Activated T-cell treated with anti-CD3 and anti-CD28 coated beads for 48 hours (primary cell): ENCODE data around the gene ITGB1.
"Not testable (repeated sequence)": the region's sequence is repeated elsewhere in the genome, so short reads cannot be mapped to it uniquely, and the experiment has no call there.

Experiments
- DNase-seq: peaks from one replicate; pipeline ENCODE4 v3.0.0-alpha.2; 2020; ENCODE audit warnings: low read depth

The ITGB1 gene

DNA sequence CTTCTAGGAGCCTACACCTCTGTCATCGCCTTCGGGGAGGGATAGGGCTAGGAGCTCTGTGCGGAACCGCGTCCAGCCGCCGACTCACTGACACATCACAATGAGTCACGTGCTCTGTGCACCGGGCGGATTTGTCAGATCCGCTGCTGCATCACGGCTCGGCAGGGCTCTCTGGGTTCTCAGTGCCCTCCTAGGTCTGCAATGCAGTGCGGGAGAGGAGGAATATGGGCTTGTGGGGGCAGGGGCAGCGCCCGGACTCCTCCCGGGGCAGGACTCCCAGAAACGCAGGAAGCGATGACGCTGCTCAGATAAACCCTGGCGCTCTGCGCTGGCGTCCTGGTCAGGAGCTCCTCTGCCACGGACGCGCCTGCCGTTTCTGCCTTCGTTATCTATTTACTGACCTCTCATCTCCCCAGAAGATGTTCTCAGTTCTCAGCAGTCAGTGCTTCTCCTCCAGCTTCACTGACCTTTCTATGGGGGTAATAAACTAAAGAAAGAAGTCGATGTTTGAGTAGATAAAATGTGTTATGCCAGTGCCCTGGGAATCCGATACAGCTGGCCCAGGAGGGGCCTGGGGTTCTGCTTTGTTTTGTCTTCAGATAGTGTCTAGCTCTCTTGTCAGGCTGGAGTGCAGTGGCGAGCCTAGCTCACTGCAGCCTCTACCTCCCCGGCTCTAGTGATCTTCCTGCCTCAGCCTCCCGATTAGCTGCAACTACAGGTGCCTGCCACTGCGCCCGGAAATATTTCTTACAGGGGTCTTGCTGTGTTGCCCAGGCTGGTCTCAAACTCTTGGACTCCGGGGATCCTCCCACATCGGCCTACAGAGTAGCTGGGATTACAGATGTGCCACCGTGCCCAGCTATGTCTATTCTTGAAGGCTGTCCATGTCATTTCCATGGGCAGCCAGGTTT is 22.8 kb upstream of the ITGB1 start:
- peak; percentile 77 for DNase-seq

- no peak for DNase-seq
These were observed 22.2 kb upstream of the ITGB1 start for GRCh38 chr10:32980242-32980557.

DNA sequence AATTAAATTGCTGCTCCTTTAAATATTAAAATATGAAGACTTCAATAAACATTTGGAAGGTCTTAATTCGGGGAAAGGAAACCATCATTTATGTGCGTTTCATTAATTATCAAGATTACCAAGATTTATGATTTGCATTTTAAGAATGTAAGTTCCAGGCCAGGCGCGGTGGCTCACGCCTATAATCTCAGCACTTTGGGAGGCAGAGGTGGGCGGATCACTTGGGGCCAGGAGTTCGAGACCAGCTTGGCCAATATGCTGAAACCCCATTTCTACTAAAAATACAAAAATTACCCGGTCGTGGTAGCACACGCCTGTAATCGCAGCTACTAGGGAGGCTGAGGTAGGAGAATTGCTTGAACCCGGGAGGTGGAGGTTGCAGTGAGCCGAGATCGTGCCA is 21.7 kb upstream of the ITGB1 start:
- not testable (repeated sequence) for DNase-seq

- no peak for DNase-seq
These were observed 21.0 kb upstream of the ITGB1 start for GRCh38 chr10:32979041-32979440.

DNA sequence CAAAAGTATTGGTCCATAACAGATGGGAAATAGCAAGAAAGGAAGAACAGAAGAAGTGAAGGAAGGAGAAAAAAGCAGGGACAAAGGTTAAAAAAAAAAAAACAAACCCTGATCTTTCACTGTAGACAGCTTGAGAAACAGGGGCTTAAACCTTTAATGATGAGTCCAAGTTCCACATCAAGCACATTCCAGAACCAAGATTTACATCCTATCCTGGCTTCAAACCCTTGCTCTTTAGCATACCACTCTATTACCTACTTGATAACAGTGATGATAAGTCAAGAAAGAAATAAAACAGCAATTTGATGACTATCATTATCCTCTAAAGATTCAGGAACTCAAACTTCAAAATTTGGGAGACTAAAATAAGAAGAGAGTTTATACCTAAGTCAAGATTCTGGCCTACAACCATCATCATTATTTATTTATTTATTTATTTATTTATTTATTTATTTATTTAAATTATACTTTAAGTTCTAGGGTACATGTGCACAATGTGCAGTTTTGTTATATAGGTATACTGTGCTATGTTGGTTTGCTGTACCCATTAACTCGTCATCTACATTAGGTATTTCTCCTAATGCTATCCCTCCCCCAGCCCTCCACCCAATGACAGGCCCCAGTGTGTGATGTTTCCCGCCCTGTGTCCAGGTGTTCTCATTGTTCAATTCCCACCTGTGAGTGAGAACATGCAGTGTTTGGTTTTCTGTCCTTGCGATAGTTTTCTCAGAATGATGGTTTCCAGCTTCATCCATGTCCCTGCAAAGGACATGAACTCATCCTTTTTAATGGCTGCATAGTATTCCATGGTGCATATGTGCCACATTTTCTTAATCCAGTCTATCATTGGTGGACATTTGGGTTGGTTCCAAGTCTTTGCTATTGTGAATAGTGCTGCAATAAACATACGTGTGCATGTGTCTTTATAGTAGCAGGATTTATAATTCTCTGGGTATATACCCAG is 20.1 kb upstream of the ITGB1 start:
- DNase-seq: not testable (repeated sequence)

DNA sequence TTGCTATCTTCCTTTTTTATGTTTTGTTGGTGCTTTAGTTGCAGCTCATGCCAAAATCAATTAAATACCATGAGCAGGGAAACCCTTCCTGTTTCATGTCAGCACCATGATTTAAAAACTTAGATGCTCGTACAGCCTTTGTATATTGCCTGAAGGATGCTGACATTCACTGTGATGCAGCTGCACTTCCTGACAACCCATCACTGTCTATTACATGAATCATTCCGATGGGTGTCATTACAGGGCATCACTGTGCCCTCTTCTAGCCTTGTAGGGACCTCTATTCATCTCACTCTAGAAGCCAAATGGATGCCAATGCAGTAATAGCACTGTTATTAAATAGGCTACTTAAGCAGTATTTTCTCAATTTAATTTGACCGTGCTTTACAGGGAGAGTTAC is 18.3 kb upstream of the ITGB1 start:
- DNase-seq: no peak

DNA sequence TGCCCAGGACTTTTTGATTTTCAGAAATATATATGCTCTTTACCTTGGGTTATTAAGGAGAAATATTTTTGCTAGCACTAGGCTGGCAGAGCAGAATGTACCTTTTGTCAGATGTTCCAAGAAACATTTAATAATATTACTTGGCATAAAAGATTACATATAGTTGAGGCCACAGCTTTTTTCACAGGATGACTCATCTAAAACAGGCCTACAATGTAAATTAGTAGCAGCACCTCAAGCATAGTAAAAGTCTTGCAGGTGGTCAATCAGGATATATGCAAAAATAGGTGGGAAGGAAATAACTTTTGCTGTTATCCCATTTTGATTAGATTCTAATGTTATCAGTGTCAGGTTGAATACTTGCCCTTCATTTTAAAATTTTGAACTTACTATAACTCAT is 14.9 kb upstream of the ITGB1 start:
- no peak for DNase-seq

GRCh38 chr10:32972460-32972859 is 14.4 kb upstream of the ITGB1 start:
- DNase-seq: no peak

GRCh38 chr10:32971536-32972091 is 13.6 kb upstream of the ITGB1 start:
- no peak for DNase-seq

DNA sequence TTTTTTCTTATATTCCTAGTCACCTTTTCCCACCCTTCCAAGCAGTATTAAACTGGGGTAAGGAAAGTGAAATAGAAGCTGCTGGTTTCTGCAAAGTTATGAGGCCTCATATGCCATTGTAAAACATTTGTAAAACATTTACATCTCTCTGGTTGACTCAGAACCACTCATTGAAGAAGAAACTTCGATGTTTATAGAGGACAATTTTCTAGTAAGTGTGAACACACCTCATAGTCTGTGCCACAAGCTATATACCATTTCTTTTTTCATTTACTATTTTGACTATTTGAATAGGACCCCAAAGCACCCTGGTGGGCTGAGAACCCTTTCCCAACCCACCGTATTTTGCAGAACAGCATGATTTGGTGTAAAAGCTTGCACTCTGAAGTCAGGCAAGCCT is 12.9 kb upstream of the ITGB1 start:
- DNase-seq: no peak

GRCh38 chr10:32964270-32964669 is 6.2 kb upstream of the ITGB1 start:
- DNase-seq: no peak

GRCh38 chr10:32963096-32963495 is 5.1 kb upstream of the ITGB1 start:
- no peak for DNase-seq

DNA sequence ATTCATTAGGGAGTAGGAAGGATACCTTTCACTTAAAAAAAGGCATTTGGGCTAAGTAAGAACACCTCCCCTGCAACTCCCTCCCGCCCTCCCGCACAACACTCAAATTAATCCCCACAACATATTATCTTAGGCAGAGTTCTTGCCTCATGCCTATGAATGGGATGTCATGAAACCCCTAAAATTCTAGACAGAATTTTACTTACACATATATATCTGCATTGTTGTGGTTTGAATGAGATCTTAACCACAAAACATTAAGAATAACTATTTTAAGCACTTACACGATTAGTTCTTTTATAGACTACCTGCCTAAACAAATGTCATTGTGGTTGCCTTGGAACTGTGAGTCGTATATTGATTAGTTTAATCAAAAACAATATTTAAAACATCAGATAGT is 4.5 kb upstream of the ITGB1 start:
- no peak for DNase-seq

DNA sequence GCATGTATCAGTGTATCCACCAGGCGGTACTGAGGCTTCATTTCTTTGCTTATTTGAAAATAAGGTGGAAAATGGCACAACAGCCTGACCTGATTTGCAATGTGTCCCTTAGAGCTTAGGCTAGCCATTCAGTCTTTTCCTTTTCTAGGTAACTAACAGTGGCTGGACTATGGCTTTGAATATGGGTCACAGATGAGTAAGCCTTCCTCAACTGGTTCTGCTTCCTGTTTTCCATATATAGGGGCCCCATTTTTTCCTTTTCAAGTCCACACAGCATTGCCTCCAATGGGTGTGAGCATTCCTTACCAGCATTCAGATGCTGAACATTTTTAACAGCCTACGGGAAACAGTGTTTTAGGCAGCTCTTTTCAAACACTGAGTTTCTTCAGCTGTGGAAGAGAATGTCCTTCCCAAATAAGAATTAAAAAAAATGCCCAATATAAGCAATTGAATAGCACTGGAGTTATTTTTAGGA is 3.9 kb upstream of the ITGB1 start:
- no peak for DNase-seq

DNA sequence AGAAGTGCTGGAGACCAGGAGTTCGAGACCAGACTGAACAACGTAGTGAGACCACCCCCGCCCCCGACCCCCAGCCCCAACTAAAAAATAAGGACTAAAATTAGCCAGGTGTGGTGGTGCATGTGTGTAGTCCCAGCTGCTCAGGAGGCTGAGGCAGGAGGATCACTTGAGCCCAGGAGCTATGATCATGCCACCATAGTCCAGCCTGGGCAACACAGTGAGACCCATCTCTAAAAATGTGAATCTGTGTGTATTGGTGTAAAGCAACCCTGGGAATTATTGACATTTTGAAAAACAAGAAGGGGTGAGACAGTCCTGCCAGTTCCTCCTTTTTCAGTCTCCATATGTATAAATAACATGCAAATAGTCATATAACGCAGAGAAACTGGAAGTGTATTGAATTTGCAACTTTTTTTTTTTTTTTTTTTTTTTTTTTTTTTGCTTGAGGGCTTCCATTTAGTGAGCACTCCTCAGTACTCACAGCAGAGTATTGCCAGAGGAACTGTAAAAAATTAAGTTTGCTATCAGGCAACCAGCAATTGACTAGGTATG is 3.4 kb upstream of the ITGB1 start:
- DNase-seq: no peak

DNA sequence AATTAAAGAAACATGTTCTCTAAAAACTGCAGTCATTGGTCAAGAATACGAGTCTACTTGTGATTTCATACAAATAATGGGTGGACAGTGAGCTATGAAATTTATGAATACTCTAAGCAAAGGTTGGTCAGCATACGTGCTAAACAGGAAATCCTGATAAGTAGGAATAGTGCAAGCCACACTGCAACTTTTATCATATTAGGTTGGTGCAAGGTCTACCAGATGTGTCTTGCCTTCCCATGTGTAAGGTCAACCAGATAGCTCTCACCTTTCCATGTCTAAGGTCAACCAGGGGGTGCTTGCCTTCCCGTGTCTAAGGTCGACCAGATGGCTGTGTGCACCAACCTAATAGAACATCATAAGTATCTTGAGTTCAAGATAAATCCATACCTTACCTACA is 2.0 kb upstream of the ITGB1 start:
- DNase-seq: no peak

DNA sequence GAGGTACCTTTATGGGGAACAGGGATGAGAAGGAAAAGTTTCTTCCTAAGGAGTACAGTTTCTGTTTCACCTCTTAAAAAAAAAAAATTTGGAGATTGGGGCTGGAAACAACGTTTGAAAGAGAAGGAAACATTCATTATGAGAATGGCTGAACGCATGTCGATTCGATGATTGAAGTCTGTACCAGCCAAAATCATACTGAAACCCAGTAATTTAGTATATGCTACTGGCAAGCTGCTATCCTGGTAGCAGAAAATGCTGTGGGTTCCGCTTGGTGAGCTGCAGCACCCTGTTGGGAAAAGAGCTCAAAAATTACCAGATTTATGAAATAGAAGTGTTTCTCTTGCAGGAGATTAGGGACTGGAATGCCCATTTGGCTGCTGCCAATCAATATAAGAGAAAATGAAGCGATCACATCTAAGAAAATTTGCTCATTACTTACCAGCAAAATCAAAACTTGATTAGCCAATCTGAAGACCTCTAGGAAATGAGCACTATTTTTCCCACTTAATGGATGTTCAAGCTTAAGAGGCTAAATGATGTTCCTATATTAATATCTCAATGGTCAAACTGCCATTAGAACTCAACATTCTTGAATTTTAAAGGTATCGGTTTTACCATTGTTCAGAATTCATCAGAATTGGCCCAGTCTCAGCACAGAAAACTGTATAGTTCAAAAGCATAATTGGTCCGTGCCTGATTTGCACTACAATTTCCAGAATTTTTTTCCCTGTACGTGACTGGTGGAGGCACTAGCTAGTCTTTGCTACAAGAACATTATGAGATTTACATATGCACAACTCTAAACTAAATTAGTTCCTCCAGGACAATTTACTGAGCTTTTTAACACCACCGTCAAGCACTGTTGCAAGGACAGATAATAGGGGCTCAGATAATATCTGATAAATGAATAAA is 1.2 kb upstream of the ITGB1 start:
- DNase-seq: no peak

DNA sequence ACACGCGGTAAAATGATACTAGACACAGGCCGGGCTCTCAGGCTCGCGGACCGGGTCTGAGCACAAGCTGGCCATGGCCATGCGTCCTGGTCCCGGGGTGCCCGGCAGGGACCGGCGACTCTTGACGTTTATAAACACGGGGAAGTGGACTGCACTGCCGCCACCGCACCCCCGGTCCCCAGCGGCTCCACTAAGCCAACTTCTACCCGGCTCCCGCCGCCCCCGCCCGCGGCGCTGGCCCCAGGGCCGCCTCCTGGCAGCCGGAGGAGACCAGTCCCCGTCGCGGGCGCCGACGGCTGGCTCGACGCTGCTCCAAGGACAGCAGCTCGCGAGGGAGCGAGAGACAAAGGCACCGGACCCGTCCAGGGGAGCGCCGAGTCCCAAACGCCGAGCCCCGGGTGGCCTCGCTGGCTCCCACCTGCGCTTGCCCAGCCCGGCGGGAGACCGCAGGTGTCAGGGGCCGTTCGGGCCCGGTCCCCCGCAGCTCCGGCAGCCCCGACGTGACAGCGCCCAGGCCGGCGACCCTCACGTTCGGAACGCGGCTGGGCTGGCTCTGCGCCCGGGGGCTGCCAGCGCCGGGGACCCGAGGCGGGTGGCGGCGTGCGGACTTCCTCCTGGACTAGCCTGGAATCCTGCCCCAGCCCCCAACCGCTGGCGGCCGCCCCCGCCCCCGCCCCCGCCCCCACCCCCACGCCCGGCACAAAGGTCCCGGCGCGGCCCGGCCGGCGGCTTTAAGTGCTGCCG is 517 bp downstream of the ITGB1 start:
- DNase-seq: peak; percentile 44

- DNase-seq: no peak
These were observed 1.4 kb downstream of the ITGB1 start for GRCh38 chr10:32956365-32957197.

DNA sequence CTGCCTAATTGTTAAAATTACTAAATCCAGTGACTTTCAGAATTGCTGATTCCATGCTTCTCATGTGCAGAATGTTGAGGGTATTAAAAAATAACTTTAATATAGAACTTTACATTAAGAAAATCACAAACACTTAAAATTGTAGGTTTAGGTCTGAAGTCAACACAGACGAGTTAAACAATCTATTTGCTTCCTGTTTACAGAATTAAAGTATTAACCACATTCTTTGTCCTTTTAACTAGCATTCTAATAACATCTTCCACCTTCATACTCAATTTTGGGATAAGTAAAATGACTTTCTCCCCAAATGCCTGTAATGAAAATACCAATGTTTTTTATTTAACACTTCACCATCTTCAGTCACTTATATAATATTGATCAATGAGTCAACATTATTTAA is 2.2 kb downstream of the ITGB1 start:
- no peak for DNase-seq
